DND-41 (cell line): ENCODE data around the gene SLC6A3.

Experiments
- EZH2 ChIP-seq: IDR thresholded peaks from 3 replicates; pipeline ENCODE4 v1.6.1; 2012; ENCODE audit warnings: borderline replicate concordance, low read depth, mild to moderate bottlenecking, moderate library complexity, low read length, inconsistent platforms; ENCODE audit not compliant: severe bottlenecking
- TF ChIP-seq, protein P1 (sequence below): IDR thresholded peaks from 2 replicates; pipeline ENCODE4 v1.5.1; 2012; ENCODE audit warnings: borderline replicate concordance, low read length, moderate library complexity, mild to moderate bottlenecking; ENCODE audit not compliant: poor library complexity, severe bottlenecking; ENCODE audit errors: extremely low read depth

DNA sequence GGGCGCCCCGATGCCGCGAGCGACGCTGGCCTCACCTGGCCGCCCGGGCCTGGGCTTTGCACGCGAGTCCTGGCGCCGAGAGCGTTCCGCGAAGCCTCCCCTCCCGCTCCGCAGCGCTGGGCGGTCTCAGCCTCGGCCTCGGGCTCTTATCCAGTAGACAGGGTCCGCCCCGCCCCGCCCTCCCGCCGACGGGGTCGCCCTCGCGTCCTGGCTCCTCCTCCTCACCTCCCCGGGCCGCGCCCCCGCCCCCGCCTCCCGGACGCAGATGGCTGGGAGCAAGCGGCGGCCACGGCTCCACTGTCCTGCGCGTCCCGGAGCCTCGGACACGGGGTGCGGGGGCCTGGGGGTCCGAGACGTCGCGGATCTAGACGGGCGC, at the start of gene SLC6A3:
- no peak for TF ChIP-seq EZH2
- TF ChIP-seq, protein P1, sequence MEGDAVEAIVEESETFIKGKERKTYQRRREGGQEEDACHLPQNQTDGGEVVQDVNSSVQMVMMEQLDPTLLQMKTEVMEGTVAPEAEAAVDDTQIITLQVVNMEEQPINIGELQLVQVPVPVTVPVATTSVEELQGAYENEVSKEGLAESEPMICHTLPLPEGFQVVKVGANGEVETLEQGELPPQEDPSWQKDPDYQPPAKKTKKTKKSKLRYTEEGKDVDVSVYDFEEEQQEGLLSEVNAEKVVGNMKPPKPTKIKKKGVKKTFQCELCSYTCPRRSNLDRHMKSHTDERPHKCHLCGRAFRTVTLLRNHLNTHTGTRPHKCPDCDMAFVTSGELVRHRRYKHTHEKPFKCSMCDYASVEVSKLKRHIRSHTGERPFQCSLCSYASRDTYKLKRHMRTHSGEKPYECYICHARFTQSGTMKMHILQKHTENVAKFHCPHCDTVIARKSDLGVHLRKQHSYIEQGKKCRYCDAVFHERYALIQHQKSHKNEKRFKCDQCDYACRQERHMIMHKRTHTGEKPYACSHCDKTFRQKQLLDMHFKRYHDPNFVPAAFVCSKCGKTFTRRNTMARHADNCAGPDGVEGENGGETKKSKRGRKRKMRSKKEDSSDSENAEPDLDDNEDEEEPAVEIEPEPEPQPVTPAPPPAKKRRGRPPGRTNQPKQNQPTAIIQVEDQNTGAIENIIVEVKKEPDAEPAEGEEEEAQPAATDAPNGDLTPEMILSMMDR, result no peak
